K562 (cell line): Measurements from ENCODE around the gene CSTF2T.

ENCODE experiments used
- C11orf30 ChIP-seq: fragments of 450-650 bp; IDR thresholded peaks from 2 replicates; pipeline ENCODE4 v1.6.1; 2016; ENCODE audit warnings: low read depth, mild to moderate bottlenecking
- EGR1 ChIP-seq: fragments of 450-650 bp; conservative IDR thresholded peaks from 2 replicates; pipeline ENCODE4 v1.6.1; 2017; ENCODE audit warnings: mild to moderate bottlenecking
- GTF2F1 ChIP-seq: IDR thresholded peaks from 2 replicates; pipeline ENCODE4 v1.6.1; 2011; ENCODE audit warnings: low read depth, low read length, improper control_type of control experiment
- NONO ChIP-seq, 2 experiments: fragments of 200-400 bp in 1 of 2; fragments of 450-650 bp in 1 of 2; formaldehyde crosslinking in 1 of 2; IDR thresholded peaks; 2 replicates each; pipeline ENCODE4 v1.6.1; 2017; ENCODE audit warnings: low read depth in 2 of 2, mild to moderate bottlenecking in 2 of 2, moderate library complexity in 2 of 2, low read length in 1 of 2
- SNAPC5 ChIP-seq: fragments of 250-450 bp; sonication (Bioruptor Pico); IDR thresholded peaks from 2 replicates; pipeline ENCODE4 v1.8.0; 2021; ENCODE audit warnings: moderate library complexity, mild to moderate bottlenecking, inconsistent platforms
- THAP7 ChIP-seq: fragments of 250-450 bp; sonication (Bioruptor Pico); IDR thresholded peaks from 2 replicates; pipeline ENCODE4 v1.5.0; 2021
- ZBTB11 ChIP-seq, 3 experiments: fragments of 200-800 bp in 1 of 3; fragments of 250-450 bp in 1 of 3; fragments of 450-650 bp in 1 of 3; sonication (Bioruptor Pico) in 1 of 3; sonication (Bioruptor generic) in 1 of 3; formaldehyde crosslinking in 1 of 3; IDR thresholded peaks; 2 replicates each; pipeline versions ENCODE4 v1.6.1 to v1.8.0; 2016 to 2022; ENCODE audit warnings: mild to moderate bottlenecking in 2 of 3, missing genetic modification characterization in 2 of 3, missing compliant biosample characterization in 1 of 3, moderate library complexity in 1 of 3
- ZNF280B ChIP-seq: fragments of 250-450 bp; sonication (Bioruptor Pico); IDR thresholded peaks from 2 replicates; pipeline ENCODE4 v1.5.1; 2021; ENCODE audit warnings: mild to moderate bottlenecking
- ZNF609 ChIP-seq: sonication (generic); formaldehyde crosslinking; IDR thresholded peaks from 2 replicates; pipeline ENCODE4 v1.8.1; 2023; ENCODE audit warnings: missing genetic modification reagents, mild to moderate bottlenecking, borderline replicate concordance

GRCh38 chr10:51716981-51717380, 17.6 kb upstream of the CSTF2T start:
- no peak for TF ChIP-seq THAP7 (CRISPR knock-in tag)
- no peak for TF ChIP-seq ZNF280B
- no peak for TF ChIP-seq ZBTB11 (CRISPR knock-in tag; IDR thresholded peaks at IDR 0.05)
- TF ChIP-seq NONO (IDR thresholded peaks at IDR 0.05; ENCODE audit: low read depth in 2 of 2, low read length in 1 of 2), result no peak
- TF ChIP-seq ZNF609 (CRISPR knock-in tag), result no peak
- no peak for TF ChIP-seq GTF2F1
- no peak for TF ChIP-seq SNAPC5 (CRISPR knock-in tag)
- TF ChIP-seq C11orf30, result no peak
- TF ChIP-seq EGR1, result no peak
